Glutamatergic neuron (in vitro differentiated cells): ENCODE data around the gene NCBP2. TPM values are rescaled to one million over a fixed set of nuclear protein-coding genes. Genes with fewer than 3 reads are reported as not detected.

Source experiments
- DNase-seq: peaks from one replicate; pipeline ENCODE4 v3.0.0; 2022
- H3K27ac Mint-ChIP-seq: one replicate; pipeline ENCODE4 v1.8.0; 2020; ENCODE audit warnings: mild to moderate bottlenecking, mixed read lengths, inconsistent platforms; ENCODE audit not compliant: unreplicated experiment
- H3K27me3 Mint-ChIP-seq: one replicate; pipeline ENCODE4 v1.8.0; 2020; ENCODE audit warnings: mild to moderate bottlenecking, moderate library complexity, mixed read lengths, inconsistent platforms; ENCODE audit not compliant: unreplicated experiment
- H3K36me3 Mint-ChIP-seq: one replicate; pipeline ENCODE4 v1.8.0; 2020; ENCODE audit warnings: mild to moderate bottlenecking, mixed read lengths, inconsistent platforms; ENCODE audit not compliant: unreplicated experiment
- H3K4me1 Mint-ChIP-seq: one replicate; pipeline ENCODE4 v1.8.0; 2020; ENCODE audit warnings: mild to moderate bottlenecking, low read depth, mixed read lengths, inconsistent platforms; ENCODE audit not compliant: unreplicated experiment
- H3K4me3 Mint-ChIP-seq: one replicate; pipeline ENCODE4 v1.8.0; 2020; ENCODE audit warnings: mild to moderate bottlenecking, mixed read lengths, inconsistent platforms; ENCODE audit not compliant: unreplicated experiment
- H3K9me3 Mint-ChIP-seq: one replicate; pipeline ENCODE4 v1.8.0; 2020; ENCODE audit warnings: mild to moderate bottlenecking, moderate library complexity, mixed read lengths, inconsistent platforms; ENCODE audit not compliant: unreplicated experiment
- CTCF ChIP-seq: fragments of 200-600 bp; sonication (generic); IDR thresholded peaks from one replicate; pipeline ENCODE4 v1.5.0; 2021; ENCODE audit not compliant: partially characterized antibody, unreplicated experiment
- total RNA-seq: library from RNA; stranded (reverse); fragmentation: NEBNext Ultra II Directional; extraction: Animal tissue kit (Norgen Biotek cat#: 25700); gene quantifications from one replicate; pipeline ENCODE4 v1.2.1, GENCODE V29; 2021; ENCODE audit not compliant: unreplicated experiment

NCBP2 gene
- total RNA-seq, 1 donor from 2014 or later = 118 TPM

GRCh38 chr3:196988241-196989029, 46.1 kb upstream of the NCBP2 start:
- H3K4me1 Mint-ChIP-seq = no peaks in the 10 kb centered on the region
- peaks cover 2% of the 10 kb centered on the region for H3K9me3 Mint-ChIP-seq
- TF ChIP-seq CTCF = no peak
- H3K36me3 Mint-ChIP-seq = peaks cover 3% of the 10 kb centered on the region
- H3K27ac Mint-ChIP-seq = no peak overlapping the region
- no peak for DNase-seq
- H3K4me3 Mint-ChIP-seq = no peak overlapping the region
- H3K27me3 Mint-ChIP-seq = peaks cover 2% of the 10 kb centered on the region

- Mint-ChIP-seq H3K27ac (no peak overlapping the region), H3K36me3 (peaks cover 9% of the 10 kb centered on the region), H3K9me3 (peaks cover 7% of the 10 kb centered on the region), H3K4me1 (no peaks in the 10 kb centered on the region), H3K27me3 (peaks cover 2% of the 10 kb centered on the region), H3K4me3 (no peak overlapping the region)
- no peak for DNase-seq
- TF ChIP-seq CTCF = no peak
Measured at GRCh38 chr3:196987022-196987421, 44.7 kb upstream of the NCBP2 start.

- H3K4me3 Mint-ChIP-seq = no peak overlapping the region
- no peak overlapping the region for H3K27ac Mint-ChIP-seq
- H3K36me3 Mint-ChIP-seq = peaks cover 15% of the 10 kb centered on the region
- H3K9me3 Mint-ChIP-seq = peaks cover 7% of the 10 kb centered on the region
- H3K4me1 Mint-ChIP-seq = no peaks in the 10 kb centered on the region
- peaks cover 2% of the 10 kb centered on the region for H3K27me3 Mint-ChIP-seq
- no peak for TF ChIP-seq CTCF
- DNase-seq = no peak
Measured at GRCh38 chr3:196985954-196986885, 43.9 kb upstream of the NCBP2 start.

- no peak overlapping the region for H3K27ac Mint-ChIP-seq
Measured at GRCh38 chr3:196985298-196985697, 43.0 kb upstream of the NCBP2 start.

More at GRCh38 chr3:196985298-196985697, 43.0 kb upstream of the NCBP2 start:
- Mint-ChIP-seq H3K4me3 (no peak overlapping the region), H3K36me3 (peaks cover 15% of the 10 kb centered on the region), H3K4me1 (no peaks in the 10 kb centered on the region), H3K27me3 (peaks cover 2% of the 10 kb centered on the region), H3K9me3 (peaks cover 7% of the 10 kb centered on the region)
- DNase-seq = no peak
- no peak for TF ChIP-seq CTCF
